Natural killer cell treated with Interleukin-12 subunit alpha and Interleukin-12 subunit beta and Interleukin-15 and Interleukin-18, amount 100 ng/mL, for 72 hours (primary cell): ENCODE data around the gene LRP5. TPM values are rescaled to one million over a fixed set of nuclear protein-coding genes. Genes with fewer than 3 reads are reported as not detected.
A peak's percentile ranks its signal among the peaks of the same experiment; 100 is the strongest.

Experiments used
- ATAC-seq, 2 donors: fragments of 150-1000 bp; cut with Tn5 transposase in 1 of 2; sonication (Bioruptor Pico), chemical (Tn5 transposase) in 1 of 2; 2 replicates each; pipeline ENCODE4 v1.10.0; 2021
- DNase-seq: peaks from one replicate; pipeline ENCODE4 v3.0.0; 2022; ENCODE audit warnings: low spot score
- H3K27ac Mint-ChIP-seq, 2 donors: 1 replicate in 1 of 2; 2 replicates in 1 of 2; pipeline ENCODE4 v1.8.0; 2022; ENCODE audit warnings: mixed read lengths in 2 of 2, mild to moderate bottlenecking in 1 of 2, moderate library complexity in 1 of 2
- H3K27me3 Mint-ChIP-seq, 2 donors: 1 replicate in 1 of 2; 2 replicates in 1 of 2; pipeline ENCODE4 v1.8.0; 2022; ENCODE audit warnings: mixed read lengths in 2 of 2
- H3K36me3 Mint-ChIP-seq: one replicate; pipeline ENCODE4 v1.8.0; 2022; ENCODE audit warnings: mixed read lengths
- H3K4me1 Mint-ChIP-seq, 2 donors: 1 replicate in 1 of 2; 2 replicates in 1 of 2; pipeline ENCODE4 v1.8.0; 2022; ENCODE audit warnings: low read depth in 2 of 2, mixed read lengths in 2 of 2, mild to moderate bottlenecking in 1 of 2
- H3K4me3 Mint-ChIP-seq: one replicate; pipeline ENCODE4 v1.8.0; 2022; ENCODE audit warnings: mixed read lengths
- H3K9me3 Mint-ChIP-seq: 2 replicates; pipeline ENCODE4 v1.8.0; 2022; ENCODE audit warnings: mixed read lengths
- total RNA-seq, 2 donors: library from RNA; stranded (reverse); gene quantifications; one replicate each; pipeline ENCODE4 v1.2.3, GENCODE V29; 2022

The LRP5 gene
- total RNA-seq, 2 donors from 2014 or later, result 0.93 to 2.1 TPM

- no peak for ATAC-seq
- no peak overlapping the region for H3K4me3 Mint-ChIP-seq
- H3K27ac Mint-ChIP-seq, result no peak overlapping the region
- no peak for DNase-seq
- H3K9me3 Mint-ChIP-seq, result no peaks in the 10 kb centered on the region
- no peaks in the 10 kb centered on the region for H3K36me3 Mint-ChIP-seq
- no peaks in the 10 kb centered on the region for H3K4me1 Mint-ChIP-seq
- no peaks in the 10 kb centered on the region for H3K27me3 Mint-ChIP-seq
These were observed 96.1 kb downstream of the LRP5 start for GRCh38 chr11:68408512-68408911.

DNA sequence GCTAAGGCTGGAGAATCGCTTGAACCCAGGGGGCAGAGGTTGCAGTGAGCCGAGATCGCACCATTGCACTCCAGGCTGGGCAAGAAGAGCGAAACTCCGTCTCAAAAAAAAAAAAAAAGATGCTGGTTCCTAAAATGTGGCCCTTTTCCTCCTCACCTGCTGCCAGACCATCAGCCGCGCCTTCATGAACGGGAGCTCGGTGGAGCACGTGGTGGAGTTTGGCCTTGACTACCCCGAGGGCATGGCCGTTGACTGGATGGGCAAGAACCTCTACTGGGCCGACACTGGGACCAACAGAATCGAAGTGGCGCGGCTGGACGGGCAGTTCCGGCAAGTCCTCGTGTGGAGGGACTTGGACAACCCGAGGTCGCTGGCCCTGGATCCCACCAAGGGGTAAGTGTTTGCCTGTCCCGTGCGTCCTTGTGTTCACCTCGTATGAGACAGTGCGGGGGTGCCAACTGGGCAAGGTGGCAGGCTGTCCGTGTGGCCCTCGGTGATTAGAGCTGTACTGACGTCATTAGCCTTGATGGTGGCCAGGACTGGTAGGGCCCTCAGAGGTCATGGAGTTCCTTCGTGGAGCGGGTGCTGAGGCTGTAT, 97.5 kb downstream of the LRP5 start:
- Mint-ChIP-seq H3K4me3 (no peak overlapping the region), H3K9me3 (no peaks in the 10 kb centered on the region), H3K27me3 (no peaks in the 10 kb centered on the region), H3K27ac (no peak overlapping the region), H3K36me3 (no peaks in the 10 kb centered on the region), H3K4me1 (no peaks in the 10 kb centered on the region)
- ATAC-seq (peak in 1 of 2 donors; percentile 16), DNase-seq (peak; percentile 57)

GRCh38 chr11:68411501-68411991, 99.2 kb downstream of the LRP5 start:
- ATAC-seq (no peak), DNase-seq (no peak)
- H3K4me3 Mint-ChIP-seq, result no peak overlapping the region
- no peaks in the 10 kb centered on the region for H3K9me3 Mint-ChIP-seq
- H3K36me3 Mint-ChIP-seq, result no peaks in the 10 kb centered on the region
- H3K27me3 Mint-ChIP-seq, result no peaks in the 10 kb centered on the region
- no peak overlapping the region for H3K27ac Mint-ChIP-seq
- no peaks in the 10 kb centered on the region for H3K4me1 Mint-ChIP-seq

DNA sequence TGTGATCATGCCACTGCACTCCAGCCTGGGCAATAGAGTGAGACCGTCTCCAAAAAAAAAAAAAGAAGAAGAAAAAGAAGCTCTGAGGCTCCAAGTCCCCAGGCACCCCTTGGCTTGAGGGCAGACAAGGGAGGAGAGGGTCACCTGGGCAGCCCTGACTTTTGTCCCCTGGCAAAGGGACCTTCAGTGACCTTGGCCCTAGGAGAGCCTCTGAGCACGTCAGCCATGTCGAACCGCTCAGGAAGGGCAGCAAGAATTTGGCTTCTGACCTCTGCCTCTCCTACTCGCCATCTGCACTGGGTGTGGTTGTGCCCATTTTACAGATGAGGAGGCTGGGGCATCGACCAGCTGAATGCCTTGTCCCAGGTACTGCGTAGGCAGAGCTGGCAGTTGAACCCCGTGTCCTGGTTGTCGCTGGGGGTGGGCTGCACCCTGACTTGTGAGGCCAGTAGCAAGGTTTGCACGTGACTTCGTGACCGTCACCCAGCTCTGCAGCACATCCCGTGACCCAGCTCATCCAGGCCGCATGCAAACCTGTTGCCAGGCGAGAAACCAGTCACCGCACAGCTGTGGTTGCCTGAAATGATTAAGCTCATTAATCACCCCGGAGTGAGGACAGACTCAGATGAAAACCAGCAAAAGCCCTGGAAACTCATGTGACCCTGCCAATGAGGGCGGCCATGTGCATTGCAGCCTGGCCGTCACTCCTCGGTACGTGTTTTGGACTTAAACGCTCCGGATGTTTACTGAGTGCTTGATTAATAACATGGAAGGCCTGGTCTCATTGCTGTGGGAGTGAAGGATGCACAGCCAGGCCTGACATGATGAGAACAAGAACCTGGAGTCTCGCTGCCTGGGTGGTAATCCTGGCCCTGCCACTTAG, 100.4 kb downstream of the LRP5 start:
- DNase-seq, result no peak
- no peaks in the 10 kb centered on the region for H3K36me3 Mint-ChIP-seq
- no peaks in the 10 kb centered on the region for H3K9me3 Mint-ChIP-seq
- H3K4me1 Mint-ChIP-seq, result peaks cover 0 to 4% of the 10 kb centered on the region in 2 donors
- H3K27ac Mint-ChIP-seq, result no peak overlapping the region
- ATAC-seq, result peak in 1 of 2 donors; percentile 84
- no peak overlapping the region for H3K4me3 Mint-ChIP-seq
- H3K27me3 Mint-ChIP-seq, result peaks cover 0 to 3% of the 10 kb centered on the region in 2 donors

DNA sequence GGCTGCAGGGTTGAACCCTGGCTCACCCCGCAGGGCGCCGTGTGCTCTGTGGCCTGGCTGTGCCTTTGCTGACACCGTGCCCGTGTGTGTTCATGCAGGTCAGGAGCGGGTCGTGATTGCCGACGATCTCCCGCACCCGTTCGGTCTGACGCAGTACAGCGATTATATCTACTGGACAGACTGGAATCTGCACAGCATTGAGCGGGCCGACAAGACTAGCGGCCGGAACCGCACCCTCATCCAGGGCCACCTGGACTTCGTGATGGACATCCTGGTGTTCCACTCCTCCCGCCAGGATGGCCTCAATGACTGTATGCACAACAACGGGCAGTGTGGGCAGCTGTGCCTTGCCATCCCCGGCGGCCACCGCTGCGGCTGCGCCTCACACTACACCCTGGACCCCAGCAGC, 101.2 kb downstream of the LRP5 start:
- Mint-ChIP-seq H3K27me3 (peaks cover 0 to 3% of the 10 kb centered on the region in 2 donors), H3K4me1 (peaks cover 0 to 4% of the 10 kb centered on the region in 2 donors), H3K4me3 (no peak overlapping the region), H3K27ac (no peak overlapping the region), H3K9me3 (no peaks in the 10 kb centered on the region), H3K36me3 (no peaks in the 10 kb centered on the region)
- ATAC-seq, result no peak
- DNase-seq, result no peak

- Mint-ChIP-seq H3K9me3 (no peaks in the 10 kb centered on the region), H3K27ac (no peak overlapping the region), H3K4me3 (no peak overlapping the region), H3K36me3 (no peaks in the 10 kb centered on the region), H3K4me1 (peaks cover 0 to 4% of the 10 kb centered on the region in 2 donors), H3K27me3 (peaks cover 0 to 3% of the 10 kb centered on the region in 2 donors)
- ATAC-seq (peak in 1 of 2 donors; percentile 7), DNase-seq (no peak)
These were observed 102.3 kb downstream of the LRP5 start for GRCh38 chr11:68414496-68415221.

- H3K4me1 Mint-ChIP-seq, result peaks cover 0 to 4% of the 10 kb centered on the region in 2 donors
- H3K9me3 Mint-ChIP-seq, result no peaks in the 10 kb centered on the region
- ATAC-seq (no peak), DNase-seq (no peak)
- peaks cover 0 to 3% of the 10 kb centered on the region in 2 donors for H3K27me3 Mint-ChIP-seq
- H3K4me3 Mint-ChIP-seq, result no peak overlapping the region
- H3K36me3 Mint-ChIP-seq, result no peaks in the 10 kb centered on the region
- no peak overlapping the region for H3K27ac Mint-ChIP-seq
These were observed 103.7 kb downstream of the LRP5 start for GRCh38 chr11:68416070-68416578.

- Mint-ChIP-seq H3K9me3 (no peaks in the 10 kb centered on the region), H3K4me1 (peaks cover 0 to 4% of the 10 kb centered on the region in 2 donors), H3K36me3 (no peaks in the 10 kb centered on the region), H3K4me3 (no peak overlapping the region), H3K27ac (no peak overlapping the region), H3K27me3 (peaks cover 0 to 3% of the 10 kb centered on the region in 2 donors)
- DNase-seq (no peak), ATAC-seq (no peak)
These were observed 106.3 kb downstream of the LRP5 start for GRCh38 chr11:68418648-68419047.

DNA sequence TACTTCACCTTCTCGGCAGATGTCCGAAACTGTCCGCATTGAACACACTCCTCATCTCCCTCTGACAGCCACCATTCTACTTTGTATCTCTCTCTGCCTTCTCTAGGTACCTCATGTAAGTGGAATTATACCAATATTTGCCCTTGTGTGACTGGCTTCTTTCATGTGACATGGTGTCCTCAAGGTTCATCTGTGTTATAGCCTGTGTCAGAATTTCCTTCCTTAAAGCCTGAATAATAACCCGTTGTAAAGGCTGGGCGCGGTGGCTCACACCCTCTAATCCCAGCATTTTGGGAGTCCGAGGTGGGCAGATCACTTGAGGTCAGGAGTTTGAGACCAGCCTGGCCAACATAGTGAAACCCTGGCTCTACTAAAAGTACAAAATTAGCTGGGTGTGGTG, 107.8 kb downstream of the LRP5 start:
- Mint-ChIP-seq H3K27me3 (peaks cover 0 to 3% of the 10 kb centered on the region in 2 donors), H3K4me1 (peaks cover 0 to 4% of the 10 kb centered on the region in 2 donors), H3K4me3 (no peak overlapping the region), H3K9me3 (no peaks in the 10 kb centered on the region), H3K27ac (no peak overlapping the region), H3K36me3 (no peaks in the 10 kb centered on the region)
- ATAC-seq (no peak), DNase-seq (no peak)

GRCh38 chr11:68423481-68423880, 111.1 kb downstream of the LRP5 start:
- Mint-ChIP-seq H3K9me3 (no peaks in the 10 kb centered on the region), H3K27ac (no peak overlapping the region), H3K4me1 (no peaks in the 10 kb centered on the region), H3K27me3 (no peaks in the 10 kb centered on the region), H3K36me3 (no peaks in the 10 kb centered on the region), H3K4me3 (no peak overlapping the region)
- ATAC-seq (no peak), DNase-seq (no peak)

- no peaks in the 10 kb centered on the region for H3K4me1 Mint-ChIP-seq
- DNase-seq, result no peak
- no peak for ATAC-seq
- no peaks in the 10 kb centered on the region for H3K9me3 Mint-ChIP-seq
- no peaks in the 10 kb centered on the region for H3K36me3 Mint-ChIP-seq
- H3K27me3 Mint-ChIP-seq, result no peaks in the 10 kb centered on the region
- H3K27ac Mint-ChIP-seq, result no peak overlapping the region
- H3K4me3 Mint-ChIP-seq, result no peak overlapping the region
These were observed 111.8 kb downstream of the LRP5 start for GRCh38 chr11:68424101-68424632.

GRCh38 chr11:68424981-68425865, 112.8 kb downstream of the LRP5 start:
- ATAC-seq (peak; percentile 18 to 36), DNase-seq (no peak)
- H3K4me3 Mint-ChIP-seq, result no peak overlapping the region
- no peak overlapping the region for H3K27ac Mint-ChIP-seq
- H3K36me3 Mint-ChIP-seq, result peaks cover 9% of the 10 kb centered on the region
- H3K4me1 Mint-ChIP-seq, result no peaks in the 10 kb centered on the region
- peaks cover 5% of the 10 kb centered on the region for H3K9me3 Mint-ChIP-seq
- H3K27me3 Mint-ChIP-seq, result no peaks in the 10 kb centered on the region
